Eye (tissue), 1 donor: ENCODE measurements around the gene RASGRF1.

Experiments used
- DNase-seq: peaks from one replicate; pipeline ENCODE4 v3.0.0-alpha.2; 2015

RASGRF1 gene

DNA sequence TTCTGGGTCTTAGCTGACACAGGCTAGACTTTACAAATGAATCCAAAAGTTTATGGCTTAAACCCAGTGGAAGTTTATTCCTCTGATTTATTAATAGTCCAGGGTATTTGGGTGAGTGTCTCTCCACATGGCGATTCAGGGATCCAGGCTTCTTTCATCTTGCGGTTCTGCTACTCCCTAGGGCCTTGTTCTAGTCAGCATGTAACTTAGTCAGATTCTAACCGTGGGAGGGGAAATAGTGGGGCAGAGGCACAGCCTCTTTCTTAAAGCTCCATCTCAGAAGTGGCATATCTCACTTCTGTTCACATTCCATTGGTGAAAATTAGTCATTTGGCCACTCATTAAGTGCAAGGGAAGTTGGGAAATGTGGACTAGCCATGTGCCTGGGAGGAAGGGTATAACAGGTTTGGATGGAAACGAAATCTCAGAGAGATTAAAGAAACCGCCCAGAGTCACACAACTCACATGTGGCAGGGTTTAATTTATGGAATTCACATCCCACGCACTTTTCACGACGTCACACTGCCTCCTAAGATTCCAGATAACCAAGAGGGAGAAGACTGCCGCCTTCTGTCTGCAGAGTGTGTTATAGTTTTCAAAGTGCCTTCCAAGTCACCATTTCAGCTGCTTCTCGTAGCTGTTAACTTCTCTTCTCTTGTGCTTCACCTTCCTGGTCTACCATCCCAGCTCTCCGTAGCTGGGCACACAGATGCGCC, 11.4 kb upstream of the RASGRF1 start:
- DNase-seq: no peak

GRCh38 chr15:79099692-79100091, 9.1 kb upstream of the RASGRF1 start:
- no peak for DNase-seq

DNA sequence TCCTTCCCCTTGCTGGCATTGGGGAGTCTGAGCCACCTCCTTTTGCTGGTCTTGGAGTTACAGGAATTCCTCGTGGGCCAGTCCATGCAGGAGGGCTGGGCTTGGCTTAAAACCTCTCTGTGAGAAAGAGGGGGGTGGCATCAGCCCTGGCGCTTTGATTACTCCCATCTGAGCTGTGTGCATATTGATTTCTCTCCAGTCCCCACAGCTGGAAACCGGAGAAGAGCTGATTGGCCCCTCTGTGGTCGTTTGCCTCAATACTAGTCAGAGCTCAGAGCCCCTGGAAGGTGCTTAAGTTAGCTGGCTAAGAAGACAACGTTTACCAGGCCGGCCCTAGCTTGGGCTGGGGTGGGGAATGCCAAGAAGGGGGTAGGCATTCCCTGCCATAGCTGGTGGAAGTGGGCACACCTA, 4.0 kb upstream of the RASGRF1 start:
- peak; percentile 17 for DNase-seq

DNA sequence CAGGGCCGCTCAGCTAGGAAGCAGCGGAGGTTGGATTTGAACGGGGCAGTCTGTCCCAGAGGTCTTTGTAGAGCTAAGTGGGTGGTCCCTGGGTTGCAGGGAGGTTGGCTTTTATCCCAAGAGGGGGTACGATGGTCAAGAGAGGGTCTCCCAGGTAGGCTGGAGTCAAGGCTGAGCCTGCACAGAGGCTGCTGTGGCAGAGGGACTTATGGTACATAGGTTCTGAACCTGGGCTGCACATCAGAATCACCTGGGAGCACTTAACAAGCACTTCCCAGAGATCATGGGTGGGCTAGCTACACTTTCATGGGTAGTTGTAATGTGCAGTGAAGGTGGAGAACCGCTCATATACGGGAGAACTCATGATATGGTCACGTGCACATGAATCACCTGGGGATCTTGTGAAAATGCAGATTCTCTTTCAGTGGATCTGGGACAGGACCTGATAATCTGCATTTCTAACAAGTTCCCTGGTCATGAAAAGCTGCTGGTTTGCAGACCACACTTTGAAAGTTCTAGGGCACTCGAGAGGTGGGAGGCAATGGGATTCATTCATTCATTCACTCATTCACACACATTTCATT, 2.9 kb upstream of the RASGRF1 start:
- no peak for DNase-seq

DNA sequence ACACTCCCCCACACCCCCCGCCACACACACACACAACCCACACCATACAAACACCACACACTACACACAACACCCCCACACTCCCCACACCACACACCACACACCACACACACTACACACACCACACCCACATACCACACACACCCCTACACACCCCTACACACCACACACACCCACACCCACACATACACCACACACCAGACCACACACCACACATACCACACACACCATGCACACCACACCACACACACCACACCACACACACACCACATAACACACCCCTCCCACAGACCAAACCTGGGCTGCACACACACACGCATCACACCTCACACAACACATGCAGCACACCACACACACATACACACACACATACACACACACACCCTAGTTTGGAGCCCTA, 1.8 kb upstream of the RASGRF1 start:
- no peak for DNase-seq

- DNase-seq: peak; percentile 64
These were observed 756 bp upstream of the RASGRF1 start for GRCh38 chr15:79091204-79091867.

- DNase-seq: peak; percentile 28
These were observed 592 bp downstream of the RASGRF1 start for GRCh38 chr15:79089890-79090486.

- peak; percentile 56 for DNase-seq
These were observed 1.2 kb downstream of the RASGRF1 start for GRCh38 chr15:79089331-79089889.

- no peak for DNase-seq
These were observed 2.0 kb downstream of the RASGRF1 start for GRCh38 chr15:79088426-79089205.

- DNase-seq: no peak
These were observed 3.8 kb downstream of the RASGRF1 start for GRCh38 chr15:79086814-79087213.

- no peak for DNase-seq
These were observed 6.1 kb downstream of the RASGRF1 start for GRCh38 chr15:79084308-79084968.

- no peak for DNase-seq
These were observed 7.4 kb downstream of the RASGRF1 start for GRCh38 chr15:79083154-79083553.

GRCh38 chr15:79082363-79083070, 8.1 kb downstream of the RASGRF1 start:
- no peak for DNase-seq

GRCh38 chr15:79078763-79079410, 11.7 kb downstream of the RASGRF1 start:
- no peak for DNase-seq

GRCh38 chr15:79078003-79078402, 12.6 kb downstream of the RASGRF1 start:
- no peak for DNase-seq

DNA sequence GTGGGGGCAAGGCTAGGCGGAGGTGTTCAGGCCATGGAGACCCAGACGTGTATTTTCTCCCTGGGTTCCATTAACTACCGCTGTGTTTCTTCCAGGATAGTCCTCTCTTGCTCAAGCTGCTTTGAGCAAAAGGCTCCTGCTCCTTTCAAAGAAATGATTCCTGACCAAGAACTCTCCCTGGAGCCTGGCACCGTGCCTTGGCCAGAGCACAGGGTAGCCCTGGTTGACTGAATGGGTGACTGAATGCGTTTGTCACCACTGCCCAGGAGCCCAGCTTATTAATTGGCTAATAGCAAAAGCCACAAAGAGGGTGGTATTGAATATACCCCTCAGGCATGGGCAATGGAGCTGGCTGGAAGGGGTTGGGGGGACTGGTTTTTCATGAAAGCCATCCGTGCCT, 13.9 kb downstream of the RASGRF1 start:
- no peak for DNase-seq

- no peak for DNase-seq
These were observed 15.3 kb downstream of the RASGRF1 start for GRCh38 chr15:79075256-79075655.

- no peak for DNase-seq
These were observed 17.2 kb downstream of the RASGRF1 start for GRCh38 chr15:79073336-79073735.

- no peak for DNase-seq
These were observed 18.7 kb downstream of the RASGRF1 start for GRCh38 chr15:79071901-79072300.

- DNase-seq: no peak
These were observed 21.8 kb downstream of the RASGRF1 start for GRCh38 chr15:79068790-79069189.

DNA sequence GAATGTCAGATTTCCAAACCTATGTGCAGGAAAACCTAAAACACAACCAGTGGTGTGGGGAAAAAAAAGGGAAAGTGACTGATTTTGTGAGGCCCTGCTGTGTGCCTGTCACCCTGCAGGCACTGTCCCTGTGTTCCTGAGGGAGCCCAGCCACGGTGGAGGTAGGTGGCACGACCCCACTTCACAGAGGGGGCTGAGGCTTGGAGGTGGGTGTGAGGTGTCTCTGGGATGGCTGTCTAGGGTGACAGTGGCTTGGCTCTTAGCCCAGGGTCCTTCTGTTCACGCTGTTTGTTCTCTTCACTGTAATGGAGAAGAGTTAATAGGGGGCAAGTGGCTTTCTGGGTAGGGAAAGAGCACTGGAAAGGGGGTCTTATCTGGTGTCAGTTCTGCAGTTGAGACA, 22.6 kb downstream of the RASGRF1 start:
- DNase-seq: no peak
